H1 (cell line): ENCODE data around the gene FOXD3. TPM values are rescaled to one million over a fixed set of nuclear protein-coding genes. Genes with fewer than 3 reads are reported as not detected.

ENCODE experiments used
- CTCF ChIA-PET: fragments of 300-600 bp; sonication (Branson Sonifier 250); formaldehyde crosslinking; loops from one replicate; lab custom pipeline; 2021; ENCODE audit not compliant: partially characterized antibody; lab: Charles Lee
- POLR2A ChIA-PET: fragments of 300-600 bp; sonication (Branson Sonifier 250); formaldehyde crosslinking; loops from one replicate; lab custom pipeline; 2021; ENCODE audit warnings: inconsistent platforms; ENCODE audit not compliant: partially characterized antibody; lab: Charles Lee
- DNase-seq, 2 experiments: peaks; one replicate each; pipeline versions ENCODE4 v3.0.0 to v3.0.0-alpha.2; 2010 to 2022; ENCODE audit warnings: low spot score in 2 of 2, low read depth in 1 of 2, mixed read lengths in 1 of 2
- FAIRE-seq: peaks from 2 replicates; lab custom pipeline; 2011; peaks lifted over from hg19 to GRCh38; lab: Jason Lieb, UNC
- H2AFZ ChIP-seq: 2 replicates; pipeline ENCODE4 v1.8.1; 2012; ENCODE audit warnings: low read length, inconsistent platforms
- H2AK5ac ChIP-seq: 2 replicates; pipeline ENCODE4 v1.6.1; 2013; ENCODE audit warnings: low read depth, low read length
- H2BK120ac ChIP-seq: replicated peaks from 2 replicates; pipeline ENCODE3; 2013; ENCODE audit warnings: low read depth, low read length, inconsistent platforms
- H2BK12ac ChIP-seq: 2 replicates; pipeline ENCODE4 v1.6.1; 2013; ENCODE audit warnings: low read depth, low read length
- H2BK15ac ChIP-seq: 2 replicates; pipeline ENCODE4 v1.6.1; 2013; ENCODE audit warnings: low read length
- H2BK20ac ChIP-seq: 2 replicates; pipeline ENCODE4 v1.6.1; 2013; ENCODE audit warnings: low read length
- H2BK5ac ChIP-seq: 2 replicates; pipeline ENCODE4 v1.6.1; 2013; ENCODE audit warnings: low read depth, low read length
- H3K14ac ChIP-seq: 2 replicates; pipeline ENCODE4 v1.6.1; 2013; ENCODE audit warnings: inconsistent platforms; ENCODE audit not compliant: insufficient read length
- H3K18ac ChIP-seq: 2 replicates; pipeline ENCODE4 v1.6.1; 2013; ENCODE audit warnings: low read length; ENCODE audit errors: extremely low read depth
- H3K23ac ChIP-seq: 2 replicates; pipeline ENCODE4 v1.6.1; 2013; ENCODE audit warnings: inconsistent platforms; ENCODE audit not compliant: insufficient read length
- H3K23me2 ChIP-seq: 2 replicates; pipeline ENCODE4 v1.6.1; 2013; ENCODE audit warnings: low read depth, low read length
- H3K27ac ChIP-seq: 2 replicates; pipeline ENCODE4 v1.6.1; 2011; ENCODE audit warnings: low read depth, low read length, inconsistent platforms
- H3K27me3 ChIP-seq, 4 experiments: replicated peaks in 1 of 4; 1 replicate in 1 of 4; 2 replicates in 3 of 4; pipeline versions ENCODE4 v1.6.1 to v1.8.1; 2011 to 2013; ENCODE audit warnings: low read length in 3 of 4, mild to moderate bottlenecking in 3 of 4, inconsistent platforms in 2 of 4, mixed read lengths in 2 of 4, moderate library complexity in 1 of 4; ENCODE audit not compliant: control insufficient read depth in 3 of 4, insufficient read depth in 3 of 4; ENCODE audit errors: extremely low read depth in 1 of 4
- H3K36me3 ChIP-seq, 4 experiments: 2 replicates each; pipeline versions ENCODE4 v1.6.1 to v1.8.1; 2011 to 2013; ENCODE audit warnings: mild to moderate bottlenecking in 4 of 4, low read length in 3 of 4, moderate library complexity in 2 of 4, control low read depth in 1 of 4, inconsistent platforms in 1 of 4; ENCODE audit not compliant: insufficient read depth in 4 of 4, control insufficient read depth in 2 of 4
- H3K4ac ChIP-seq: replicated peaks from 2 replicates; pipeline ENCODE3; 2013; ENCODE audit warnings: low read length, low read depth, mixed read lengths, inconsistent platforms; ENCODE audit not compliant: insufficient read length
- H3K4me1 ChIP-seq, 4 experiments: replicated peaks in 1 of 4; 1 replicate in 1 of 4; 2 replicates in 3 of 4; pipeline versions ENCODE4 v1.6.1 to v1.8.1; 2011 to 2013; ENCODE audit warnings: low read length in 3 of 4, inconsistent platforms in 2 of 4, mixed read lengths in 1 of 4; ENCODE audit not compliant: insufficient read depth in 4 of 4, control insufficient read depth in 3 of 4
- H3K4me2 ChIP-seq, 2 experiments: 2 replicates each; pipeline versions ENCODE4 v1.6.1 to v1.8.1; 2011 to 2013; ENCODE audit warnings: low read depth in 2 of 2, low read length in 2 of 2, control low read depth in 1 of 2, inconsistent platforms in 1 of 2, mild to moderate bottlenecking in 1 of 2; ENCODE audit not compliant: insufficient read depth in 1 of 2
- H3K4me3 ChIP-seq, 4 experiments: fragments of 200-600, 300-600 bp in 1 of 4; sonication (generic), shearing (Covaris generic), sonication (Bioruptor Twin) in 1 of 4; 2 replicates each; pipeline versions ENCODE4 v1.5.1 to v1.8.1; 2011 to 2016; ENCODE audit warnings: low read length in 4 of 4, low read depth in 3 of 4, control low read depth in 2 of 4, inconsistent platforms in 2 of 4, mild to moderate bottlenecking in 2 of 4, mixed read lengths in 1 of 4, moderate library complexity in 1 of 4; ENCODE audit not compliant: insufficient read depth in 2 of 4; ENCODE audit errors: extremely low read depth in 1 of 4
- H3K56ac ChIP-seq: replicated peaks from 2 replicates; pipeline ENCODE3; 2013; ENCODE audit warnings: low read depth, mild to moderate bottlenecking, mixed read lengths, low read length, inconsistent platforms; ENCODE audit not compliant: insufficient read length
- H3K79me1 ChIP-seq: 2 replicates; pipeline ENCODE4 v1.6.1; 2013; ENCODE audit warnings: low read depth, low read length, control low read depth
- H3K79me2 ChIP-seq, 2 experiments: 2 replicates each; pipeline versions ENCODE4 v1.6.1 to v1.8.1; 2012 to 2013; ENCODE audit warnings: low read length in 2 of 2, mild to moderate bottlenecking in 2 of 2, inconsistent platforms in 1 of 2; ENCODE audit not compliant: insufficient read depth in 2 of 2, control insufficient read depth in 1 of 2
- H3K9ac ChIP-seq, 4 experiments: replicated peaks in 1 of 4; 1 replicate in 1 of 4; 2 replicates in 3 of 4; pipeline versions ENCODE4 v1.6.1 to v1.8.1; 2011 to 2013; ENCODE audit warnings: low read depth in 3 of 4, low read length in 3 of 4, control low read depth in 2 of 4, mild to moderate bottlenecking in 2 of 4, moderate library complexity in 2 of 4, inconsistent platforms in 1 of 4; ENCODE audit errors: extremely low read depth in 1 of 4
- H3K9me3 ChIP-seq, 2 experiments: 2 replicates each; pipeline versions ENCODE4 v1.6.1 to v1.8.1; 2012 to 2013; ENCODE audit warnings: mild to moderate bottlenecking in 2 of 2, moderate library complexity in 2 of 2, control low read depth in 1 of 2, inconsistent platforms in 1 of 2, low read depth in 1 of 2, low read length in 1 of 2, mixed read lengths in 1 of 2; ENCODE audit not compliant: insufficient read depth in 2 of 2
- H4K20me1 ChIP-seq, 2 experiments: replicated peaks in 1 of 2; 2 replicates each; pipeline versions ENCODE3 to v1.8.1; 2011 to 2013; ENCODE audit warnings: inconsistent platforms in 2 of 2, low read length in 2 of 2, mild to moderate bottlenecking in 1 of 2; ENCODE audit not compliant: insufficient read depth in 2 of 2, control insufficient read depth in 1 of 2
- H4K5ac ChIP-seq: 2 replicates; pipeline ENCODE4 v1.6.1; 2013; ENCODE audit warnings: low read length, low read depth, mixed read lengths, inconsistent platforms; ENCODE audit not compliant: insufficient read length
- H4K8ac ChIP-seq: 2 replicates; pipeline ENCODE4 v1.8.0; 2013; ENCODE audit warnings: mild to moderate bottlenecking, moderate library complexity, low read length, inconsistent platforms; ENCODE audit not compliant: insufficient read depth; ENCODE audit errors: extremely low read depth
- H4K91ac ChIP-seq: replicated peaks from 2 replicates; pipeline ENCODE3; 2013; ENCODE audit warnings: low read length, mixed read lengths, inconsistent platforms; ENCODE audit not compliant: insufficient read length
- BACH1 ChIP-seq: IDR thresholded peaks from 2 replicates; pipeline ENCODE4 v1.6.1; 2012; ENCODE audit warnings: low read length, improper control_type of control experiment
- CTBP2 ChIP-seq: IDR thresholded peaks from 2 replicates; pipeline ENCODE4 v1.7.0; 2011; ENCODE audit warnings: borderline replicate concordance, mild to moderate bottlenecking, moderate library complexity, mixed read lengths, low read length; ENCODE audit not compliant: insufficient read depth, insufficient read length
- FOSL1 ChIP-seq: IDR thresholded peaks from 2 replicates; pipeline ENCODE4 v1.6.1; 2011; ENCODE audit warnings: mild to moderate bottlenecking, low read depth, low read length, moderate library complexity; ENCODE audit not compliant: insufficient read depth
- GABPA ChIP-seq: IDR thresholded peaks from 2 replicates; pipeline ENCODE4 v1.6.1; 2011; ENCODE audit warnings: mild to moderate bottlenecking, low read length, moderate library complexity, borderline replicate concordance; ENCODE audit not compliant: insufficient read depth
- KDM1A ChIP-seq: fragments of 200-600, 300-600 bp; sonication (generic); IDR thresholded peaks from 2 replicates; pipeline ENCODE4 v1.7.1; 2016; ENCODE audit warnings: mild to moderate bottlenecking, low read length, borderline replicate concordance
- MAFK ChIP-seq: IDR thresholded peaks from 2 replicates; pipeline ENCODE4 v1.6.1; 2012; ENCODE audit warnings: low read depth, mild to moderate bottlenecking, improper control_type of control experiment, low read length
- YY1 ChIP-seq: IDR thresholded peaks from 2 replicates; pipeline ENCODE4 v1.6.1; 2011; ENCODE audit warnings: low read depth, mild to moderate bottlenecking, low read length
- ZNF274 ChIP-seq: IDR thresholded peaks from 2 replicates; pipeline ENCODE4 v1.7.0; 2012; ENCODE audit warnings: low read length, borderline replicate concordance; ENCODE audit errors: extremely low read depth
- WGBS, 2 experiments: shearing (Covaris generic) in 1 of 2; methylation state at CpG; one replicate each; pipeline versions ENCODE4 v1.1.6 to v1.1.7; 2013 to 2015; ENCODE audit warnings: low lambda C conversion rate in 2 of 2, mixed read lengths in 2 of 2, inconsistent platforms in 1 of 2, low coverage in 1 of 2, missing lambda C conversion rate in 1 of 2; ENCODE audit not compliant: insufficient replicate concordance in 2 of 2, insufficient coverage in 1 of 2, insufficient read length in 1 of 2; ENCODE audit errors: extremely low coverage in 1 of 2, missing lambda C conversion rate in 1 of 2; 5-methylcytosine and 5-hydroxymethylcytosine counted together
- polyA plus RNA-seq, 7 experiments: library from polyadenylated mRNA; depleted of rRNA in 3 of 7; stranded (reverse) in 5 of 7; unstranded in 2 of 7; fragments of >200 nt in 5 of 7; fragments of 200-250 nt in 2 of 7; gene quantifications; 1 replicate in 5 of 7; 2 replicates in 1 of 7; 4 replicates in 1 of 7; pipeline versions ENCODE4 v1.2.1 to v1.2.3, GENCODE V29; 2011 to 2013; ENCODE audit warnings: missing spikeins in 2 of 7, mixed read lengths in 2 of 7
- total RNA-seq: library from RNA; stranded (reverse); fragmentation: NEBNext Ultra II Directional; extraction: Animal tissue kit (Norgen Biotek cat#: 25700); gene quantifications from 2 replicates; pipeline ENCODE4 v1.2.1, GENCODE V29; 2021
- TF ChIP-seq, protein P1 (sequence below): IDR thresholded peaks from 2 replicates; pipeline ENCODE4 v1.6.1; 2011; ENCODE audit warnings: low read length, improper control_type of control experiment
- TF ChIP-seq, protein P2 (sequence below): IDR thresholded peaks from 2 replicates; pipeline ENCODE4 v1.6.1; 2012; ENCODE audit warnings: inconsistent platforms
- TF ChIP-seq, protein P3 (sequence below): IDR thresholded peaks from 2 replicates; pipeline ENCODE4 v1.6.1; 2012; ENCODE audit warnings: low read length, inconsistent platforms

FOXD3 gene
- total and polyA plus RNA-seq, 2 of the 8 experiments (the other 6 are each of a cell fraction or from before 2014, with no cell fraction given) = 8.7 to 33.7 TPM

DNA sequence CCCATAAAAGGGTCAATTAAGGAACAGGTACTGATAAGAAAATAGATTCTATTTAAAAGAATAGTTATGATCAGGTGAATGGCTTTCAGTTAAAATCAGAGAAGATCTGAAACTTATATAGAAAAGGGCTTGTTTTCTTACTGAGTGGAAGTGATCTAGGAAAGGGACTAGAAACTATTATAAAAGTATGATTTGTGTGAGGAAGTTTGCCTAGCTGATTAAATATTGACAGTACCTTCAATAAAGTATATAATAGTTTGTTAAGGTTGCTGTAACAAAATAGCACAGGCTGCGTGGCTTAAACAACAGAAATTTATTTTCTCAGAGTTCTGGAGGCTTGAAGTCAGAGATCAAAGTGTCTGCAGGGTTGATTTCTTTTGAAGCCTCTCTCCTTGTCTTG lies 39.7 kb downstream of the FOXD3 start:
- no peaks in the 10 kb centered on the region for H3K9me3 ChIP-seq
- no peak overlapping the region for H3K4me3 ChIP-seq
- H2BK12ac ChIP-seq = no peak overlapping the region
- no peak overlapping the region for H4K91ac ChIP-seq
- H3K56ac ChIP-seq = no peak overlapping the region
- CTCF ChIA-PET = interaction anchor here (1.4 kb wide), 1 partner anchor 11 kb away, joined by 4 read pairs; no protein-coding TSS in a partner anchor
- H3K27ac ChIP-seq = no peak overlapping the region
- no peak overlapping the region for H2BK120ac ChIP-seq
- no peaks in the 10 kb centered on the region for H3K79me2 ChIP-seq
- no peak overlapping the region for H3K4me2 ChIP-seq
- H3K18ac ChIP-seq = no peak overlapping the region
- no peak overlapping the region for H3K4ac ChIP-seq
- H2AK5ac ChIP-seq = no peak overlapping the region
- H2BK15ac ChIP-seq = no peak overlapping the region
- no peak overlapping the region for H2BK20ac ChIP-seq
- no peak overlapping the region for H4K5ac ChIP-seq
- no peak overlapping the region for H3K14ac ChIP-seq
- no peak overlapping the region for H2BK5ac ChIP-seq
- FAIRE-seq (no peak), DNase-seq (no peak)
- POLR2A ChIA-PET = no interaction called here
- H4K8ac ChIP-seq = no peak overlapping the region
- no peak overlapping the region for H3K9ac ChIP-seq
- H3K79me1 ChIP-seq = no peaks in the 10 kb centered on the region
- H3K23me2 ChIP-seq = no peaks in the 10 kb centered on the region
- H2AFZ ChIP-seq = no peak overlapping the region
- no peak overlapping the region for H3K23ac ChIP-seq
- WGBS, 2 experiments = 89% methylated on average over 1 of the region's 1 CpG; no CpG with 5 or more reads in 1 of the 2 experiments
- peaks cover 0 to 5% (median 3%) of the 10 kb centered on the region in 4 experiments; a peak in 6 of 7 replicates for H3K4me1 ChIP-seq
- peaks cover 0 to 4% (median 0%) of the 10 kb centered on the region in 4 experiments; a peak in 1 of 7 replicates for H3K27me3 ChIP-seq
- H4K20me1 ChIP-seq = no peaks in the 10 kb centered on the region
- no peaks in the 10 kb centered on the region for H3K36me3 ChIP-seq
- TF ChIP-seq, protein P1, sequence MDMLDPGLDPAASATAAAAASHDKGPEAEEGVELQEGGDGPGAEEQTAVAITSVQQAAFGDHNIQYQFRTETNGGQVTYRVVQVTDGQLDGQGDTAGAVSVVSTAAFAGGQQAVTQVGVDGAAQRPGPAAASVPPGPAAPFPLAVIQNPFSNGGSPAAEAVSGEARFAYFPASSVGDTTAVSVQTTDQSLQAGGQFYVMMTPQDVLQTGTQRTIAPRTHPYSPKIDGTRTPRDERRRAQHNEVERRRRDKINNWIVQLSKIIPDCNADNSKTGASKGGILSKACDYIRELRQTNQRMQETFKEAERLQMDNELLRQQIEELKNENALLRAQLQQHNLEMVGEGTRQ = no peak
- TF ChIP-seq, protein P2, sequence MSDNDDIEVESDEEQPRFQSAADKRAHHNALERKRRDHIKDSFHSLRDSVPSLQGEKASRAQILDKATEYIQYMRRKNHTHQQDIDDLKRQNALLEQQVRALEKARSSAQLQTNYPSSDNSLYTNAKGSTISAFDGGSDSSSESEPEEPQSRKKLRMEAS = no peak
- TF ChIP-seq YY1 = no peak
- TF ChIP-seq, protein P3, sequence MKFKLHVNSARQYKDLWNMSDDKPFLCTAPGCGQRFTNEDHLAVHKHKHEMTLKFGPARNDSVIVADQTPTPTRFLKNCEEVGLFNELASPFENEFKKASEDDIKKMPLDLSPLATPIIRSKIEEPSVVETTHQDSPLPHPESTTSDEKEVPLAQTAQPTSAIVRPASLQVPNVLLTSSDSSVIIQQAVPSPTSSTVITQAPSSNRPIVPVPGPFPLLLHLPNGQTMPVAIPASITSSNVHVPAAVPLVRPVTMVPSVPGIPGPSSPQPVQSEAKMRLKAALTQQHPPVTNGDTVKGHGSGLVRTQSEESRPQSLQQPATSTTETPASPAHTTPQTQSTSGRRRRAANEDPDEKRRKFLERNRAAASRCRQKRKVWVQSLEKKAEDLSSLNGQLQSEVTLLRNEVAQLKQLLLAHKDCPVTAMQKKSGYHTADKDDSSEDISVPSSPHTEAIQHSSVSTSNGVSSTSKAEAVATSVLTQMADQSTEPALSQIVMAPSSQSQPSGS = no peak
- TF ChIP-seq GABPA = no peak
- no peak for TF ChIP-seq KDM1A
- no peak for TF ChIP-seq BACH1
- TF ChIP-seq MAFK = no peak
- TF ChIP-seq ZNF274 = no peak
- TF ChIP-seq CTBP2 = no peak
- no peak for TF ChIP-seq FOSL1
